GM12878 (cell line): Measurements from ENCODE around the gene GTF3C1. TPM values are rescaled to one million over a fixed set of nuclear protein-coding genes. Genes with fewer than 3 reads are reported as not detected.

Experiments used
- ATAC-seq: fragments of 200-7000 bp; cut with Tn5 transposase; 3 replicates; pipeline ENCODE4 v1.9.1; 2020; ENCODE audit warnings: mild to moderate bottlenecking, moderate library complexity
- BruUV-seq: library from RNA; stranded (reverse); fragments of 400-500 nt; replicated peaks from 2 replicates; lab custom pipeline; 2021; lab: Mats Ljungman, UMichigan
- CTCF ChIA-PET: fragments of 300-600 bp; sonication (Branson Sonifier 250); formaldehyde crosslinking; extraction: SDS; loops from one replicate; lab custom pipeline; 2021; ENCODE audit warnings: inconsistent platforms; lab: Yijun Ruan, JAX
- POLR2A ChIA-PET: fragments of 350-600 bp; formaldehyde crosslinking; extraction: SDS; loops from one replicate; lab custom pipeline; 2021; ENCODE audit warnings: inconsistent platforms; lab: Charles Lee
- RAD21 ChIA-PET: fragments of 300-600 bp; sonication (Branson Sonifier 250); formaldehyde crosslinking; loops from one replicate; lab custom pipeline; 2023; ENCODE audit warnings: antibody characterized with exemption; ENCODE audit not compliant: unreplicated experiment; lab: Charles Lee
- SMC1A ChIA-PET: fragments of 300-600 bp; sonication (Branson Sonifier 250); formaldehyde crosslinking; loops from one replicate; lab custom pipeline; 2023; ENCODE audit not compliant: unreplicated experiment, uncharacterized antibody; lab: Charles Lee
- DNase-seq: peaks from one replicate; pipeline ENCODE4 v3.0.0-alpha.2; 2011; ENCODE audit warnings: low read depth, low spot score
- FAIRE-seq: peaks from 3 replicates; lab custom pipeline; 2011; peaks lifted over from hg19 to GRCh38; lab: Jason Lieb, UNC
- H2AFZ ChIP-seq: 2 replicates; pipeline ENCODE4 v1.6.0; 2011; ENCODE audit warnings: low read depth, low read length, control low read depth; ENCODE audit not compliant: control insufficient read depth
- H3K27ac ChIP-seq: 2 replicates; pipeline ENCODE4 v1.5.1; 2011; ENCODE audit warnings: control low read depth; ENCODE audit not compliant: control insufficient read depth, insufficient read depth
- H3K27me3 ChIP-seq, 2 experiments: replicated peaks in 1 of 2; 2 replicates each; pipeline versions ENCODE4 v1.6.0 to v1.6.1; 2011; ENCODE audit warnings: low read length in 1 of 2; ENCODE audit not compliant: control insufficient read depth in 2 of 2, insufficient read depth in 2 of 2
- H3K36me3 ChIP-seq, 2 experiments: 2 replicates each; pipeline ENCODE4 v1.5.1; 2011; ENCODE audit warnings: low read length in 1 of 2; ENCODE audit not compliant: control insufficient read depth in 2 of 2, insufficient read depth in 2 of 2
- H3K4me1 ChIP-seq: 2 replicates; pipeline ENCODE4 v1.6.1; 2011; ENCODE audit warnings: mild to moderate bottlenecking, low read length, moderate library complexity, mixed read lengths; ENCODE audit not compliant: control insufficient read depth, insufficient read depth
- H3K4me2 ChIP-seq: 2 replicates; pipeline ENCODE4 v1.6.0; 2011; ENCODE audit warnings: control low read depth; ENCODE audit not compliant: control insufficient read depth, insufficient read depth
- H3K4me3 ChIP-seq: fragments of 200-600 bp; sonication (generic); 2 replicates; pipeline ENCODE4 v1.5.1; 2016
- H3K79me2 ChIP-seq: 2 replicates; pipeline ENCODE4 v1.6.0; 2011; ENCODE audit warnings: low read length; ENCODE audit not compliant: control insufficient read depth, insufficient read depth
- H3K9ac ChIP-seq: 2 replicates; pipeline ENCODE4 v1.8.0; 2011; ENCODE audit warnings: low read length, control low read depth, mixed read lengths; ENCODE audit not compliant: control insufficient read depth, insufficient read depth
- H3K9me3 ChIP-seq: replicated peaks from 3 replicates; pipeline ENCODE4 v1.5.1; 2011; ENCODE audit warnings: mild to moderate bottlenecking, low read length; ENCODE audit not compliant: control insufficient read depth, insufficient read depth
- H4K20me1 ChIP-seq: 2 replicates; pipeline ENCODE4 v1.6.0; 2011; ENCODE audit not compliant: control insufficient read depth, insufficient read depth
- CREB1 ChIP-seq: IDR thresholded peaks from 2 replicates; pipeline ENCODE4 v1.6.1; 2012; ENCODE audit warnings: low read depth, mild to moderate bottlenecking, inconsistent platforms
- EED ChIP-seq: sonication (generic); IDR thresholded peaks from 2 replicates; pipeline ENCODE4 v1.6.1; 2016; ENCODE audit warnings: antibody characterized with exemption, low read depth
- MAX ChIP-seq: IDR thresholded peaks from 2 replicates; pipeline ENCODE4 v1.6.1; 2012; ENCODE audit warnings: low read depth, low read length, improper control_type of control experiment
- NR2F1 ChIP-seq: fragments of 450-650 bp; conservative IDR thresholded peaks from 2 replicates; pipeline ENCODE4 v1.6.1; 2017; ENCODE audit warnings: mild to moderate bottlenecking
- POLR2AphosphoS2 ChIP-seq: IDR thresholded peaks from 2 replicates; pipeline ENCODE4 v1.6.1; 2011; ENCODE audit warnings: low read depth, mild to moderate bottlenecking, low read length, improper control_type of control experiment, moderate library complexity
- RAD51 ChIP-seq: fragments of 450-650 bp; IDR thresholded peaks from 2 replicates; pipeline ENCODE4 v1.6.1; 2016; ENCODE audit warnings: moderate library complexity, mild to moderate bottlenecking, inconsistent platforms
- RELA ChIP-seq: fragments of 450-650 bp; IDR thresholded peaks from 2 replicates; pipeline ENCODE4 v1.8.0; 2014; ENCODE audit warnings: borderline replicate concordance; ENCODE audit not compliant: partially characterized antibody
- SIX5 ChIP-seq: IDR thresholded peaks from 2 replicates; pipeline ENCODE4 v1.6.1; 2011; ENCODE audit warnings: mild to moderate bottlenecking, low read depth, low read length, moderate library complexity; ENCODE audit not compliant: severe bottlenecking
- SKIL ChIP-seq: fragments of 450-650 bp; IDR thresholded peaks from 2 replicates; pipeline ENCODE4 v1.6.1; 2017; ENCODE audit warnings: mild to moderate bottlenecking, low read depth, inconsistent platforms; ENCODE audit not compliant: poor library complexity, severe bottlenecking
- SREBF1 ChIP-seq: IDR thresholded peaks from 2 replicates; pipeline ENCODE4 v1.6.1; 2012; ENCODE audit warnings: mild to moderate bottlenecking, low read length
- STAT1 ChIP-seq: fragments of 450-650 bp; conservative IDR thresholded peaks from 2 replicates; pipeline ENCODE4 v1.6.1; 2014; ENCODE audit warnings: antibody characterized with exemption, mild to moderate bottlenecking
- ZNF217 ChIP-seq: fragments of 450-650 bp; IDR thresholded peaks from 2 replicates; pipeline ENCODE4 v1.6.1; 2017; ENCODE audit warnings: antibody characterized with exemption, mild to moderate bottlenecking
- WGBS: methylation state at CpG from one replicate; pipeline ENCODE4 v1.1.6; 2016; ENCODE audit warnings: low lambda C conversion rate; ENCODE audit not compliant: insufficient replicate concordance, insufficient coverage; ENCODE audit errors: missing lambda C conversion rate; 5-methylcytosine and 5-hydroxymethylcytosine counted together
- in situ Hi-C: fragments of 300-500 bp; cut with MboI; formaldehyde crosslinking; loops from 9 replicates; pipeline ENCODE4 v1.14.3; 2018; ENCODE audit warnings: mixed read lengths
- intact Hi-C: fragments of 100-400 bp; cut with micrococcal nuclease; formaldehyde crosslinking; loops from one replicate; pipeline ENCODE4 v1.14.2; 2022; ENCODE audit not compliant: unreplicated experiment
- polyA plus RNA-seq, 11 experiments: library from polyadenylated mRNA; depleted of rRNA in 4 of 11; unstranded in 6 of 11; stranded (reverse) in 5 of 11; fragments of >200 nt; fragmentation: Nextera tagmentation in 4 of 11; fragmentation: Illumina TruSeq in 1 of 11; extraction: Ambion mirVana in 4 of 11; extraction: Trizol in 1 of 11; gene quantifications; 1 replicate in 1 of 11; 2 replicates in 10 of 11; pipeline versions ENCODE4 v1.2.1 to v1.2.3, GENCODE V29; 2011 to 2016; ENCODE audit warnings: inconsistent platforms in 2 of 11, missing spikeins in 2 of 11, low read depth in 1 of 11
- total RNA-seq, 4 experiments: library from RNA; depleted of rRNA in 3 of 4; stranded (reverse); fragments of >200 nt in 3 of 4; fragmentation: Illumina TruSeq in 1 of 4; extraction: Trizol in 1 of 4; gene quantifications; 2 replicates each; pipeline versions ENCODE4 v1.2.1 to v1.2.3, GENCODE V29; 2013 to 2021
- TF ChIP-seq, protein P1 (sequence below): fragments of 150-350 bp; IDR thresholded peaks from 2 replicates; pipeline ENCODE4 v1.6.1; 2014; ENCODE audit warnings: mild to moderate bottlenecking, low read depth, low read length

The GTF3C1 gene
- total and polyA plus RNA-seq, 10 of the 15 experiments (the other 5 are each of a cell fraction or from before 2014, with no cell fraction given), result 0.98 to 60.9 (median 34.3) TPM

- Histone ChIP-seq H3K9me3 (no peaks in the 10 kb centered on the region), H3K27ac (no peak overlapping the region), H3K27me3 (no peaks in the 10 kb centered on the region), H3K4me3 (no peak overlapping the region), H4K20me1 (no peaks in the 10 kb centered on the region), H3K4me1 (peaks cover 4% of the 10 kb centered on the region), H2AFZ (no peak overlapping the region), H3K9ac (no peak overlapping the region), H3K4me2 (no peak overlapping the region), H3K36me3 (peaks cover 3 to 14% of the 10 kb centered on the region in 2 experiments; a peak in 3 of 4 replicates), H3K79me2 (no peaks in the 10 kb centered on the region)
- TF ChIP-seq EED, result no peak
- TF ChIP-seq NR2F1, result no peak
- TF ChIP-seq, protein P1, sequence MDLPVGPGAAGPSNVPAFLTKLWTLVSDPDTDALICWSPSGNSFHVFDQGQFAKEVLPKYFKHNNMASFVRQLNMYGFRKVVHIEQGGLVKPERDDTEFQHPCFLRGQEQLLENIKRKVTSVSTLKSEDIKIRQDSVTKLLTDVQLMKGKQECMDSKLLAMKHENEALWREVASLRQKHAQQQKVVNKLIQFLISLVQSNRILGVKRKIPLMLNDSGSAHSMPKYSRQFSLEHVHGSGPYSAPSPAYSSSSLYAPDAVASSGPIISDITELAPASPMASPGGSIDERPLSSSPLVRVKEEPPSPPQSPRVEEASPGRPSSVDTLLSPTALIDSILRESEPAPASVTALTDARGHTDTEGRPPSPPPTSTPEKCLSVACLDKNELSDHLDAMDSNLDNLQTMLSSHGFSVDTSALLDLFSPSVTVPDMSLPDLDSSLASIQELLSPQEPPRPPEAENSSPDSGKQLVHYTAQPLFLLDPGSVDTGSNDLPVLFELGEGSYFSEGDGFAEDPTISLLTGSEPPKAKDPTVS, result no peak
- TF ChIP-seq SIX5, result no peak
- TF ChIP-seq STAT1, result no peak
- no peak for TF ChIP-seq RAD51
- TF ChIP-seq RELA, result no peak
- TF ChIP-seq CREB1, result no peak
- TF ChIP-seq POLR2AphosphoS2, result no peak
- no peak for TF ChIP-seq SKIL
- TF ChIP-seq ZNF217, result no peak
- TF ChIP-seq SREBF1, result no peak
- no peak for TF ChIP-seq MAX
- intact Hi-C loops, result no loop called here
- ChIA-PET RAD21 (no interaction called here), CTCF (no interaction called here), POLR2A (no interaction called here), SMC1A (no interaction called here)
- in situ Hi-C loops, result no loop called here
- no peak for FAIRE-seq
- no peak for DNase-seq
- BruUV-seq, result no TSS peak
- WGBS, result 86% methylated on average over 16 of the region's 16 CpGs
- no peak for ATAC-seq
Observed at GRCh38 chr16:27461483-27462171, 88.1 kb downstream of the GTF3C1 start.
